ENCODE data around the gene CNPY4. TPM values are rescaled to one million over a fixed set of nuclear protein-coding genes. Genes with fewer than 3 reads are reported as not detected.

The CNPY4 gene
- polyA plus RNA-seq, 3 donors: 6.2 to 6.8 (median 6.2) TPM

DNA sequence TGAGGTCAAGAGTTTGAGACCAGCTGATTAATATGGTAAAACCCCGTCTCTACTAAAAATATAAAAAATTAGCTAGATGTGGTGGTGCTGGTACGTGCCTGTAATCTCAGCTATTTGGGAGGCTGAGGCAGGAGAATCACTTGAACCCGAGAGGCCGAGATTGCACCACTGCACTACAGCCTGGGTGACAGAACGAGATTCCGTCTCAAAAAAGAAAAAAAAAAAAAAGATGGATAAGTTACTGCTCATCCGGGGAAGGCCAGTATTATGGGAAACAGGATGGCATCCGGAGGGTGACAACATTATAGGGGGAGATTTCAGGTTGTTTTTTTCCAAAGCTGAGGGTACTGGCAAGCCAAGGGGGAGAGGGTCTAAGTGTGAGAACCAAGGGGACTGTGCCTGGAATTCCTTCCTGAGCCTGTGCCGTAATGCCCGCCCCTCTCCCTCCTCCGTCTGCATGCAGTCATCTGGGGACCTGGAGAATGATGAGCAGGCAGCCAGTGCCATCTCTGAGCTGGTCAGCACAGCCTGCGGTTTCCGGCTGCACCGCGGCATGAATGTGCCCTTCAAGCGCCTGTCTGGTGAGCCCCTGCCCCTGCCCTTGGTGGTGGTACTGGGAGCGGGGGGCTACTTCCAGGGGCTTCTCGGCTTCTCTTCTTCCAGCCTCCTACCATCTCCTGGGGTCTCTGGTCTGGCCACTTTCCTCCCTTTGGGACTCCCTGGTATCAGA lies 33.7 kb downstream of the CNPY4 start:
- no peak overlapping the region for H3K9ac ChIP-seq (ENCODE audit: insufficient read depth, low read length, poor library complexity, severe bottlenecking)
- H3K27ac ChIP-seq (ENCODE audit: low read depth in 1 of 2, low read length in 2 of 2): peak overlapping the region; percentile 30 to 51
- intact Hi-C loops (cut with micrococcal nuclease): no loop called here
- Mint-ChIP-seq H3K27ac (peak overlapping the region; percentile 86 to 96 (median 91)), H3K4me3 (peak overlapping the region in 1 of 2 donors; percentile 78), H3K4me1 (peaks cover 78% of the 10 kb centered on the region), H3K9me3 (peaks cover 0 to 3% (median 0%) of the 10 kb centered on the region in 7 donors), H3K36me3 (peaks cover 47 to 69% of the 10 kb centered on the region in 2 donors), H3K27me3 (ENCODE audit: low read depth in 3 of 3) (peaks cover 0 to 1% (median 0%) of the 10 kb centered on the region in 3 donors)
- no peak for TF ChIP-seq CTCF (IDR thresholded peaks at IDR 0.05)
- H3K4me3 ChIP-seq (replicated peaks in 1 of 3; ENCODE audit: low read depth in 2 of 3, low read length in 3 of 3): peak overlapping the region in 1 of 3 experiments; percentile 61
- H3K27me3 ChIP-seq (ENCODE audit: control insufficient read depth in 2 of 2, insufficient read depth in 2 of 2, low read length in 2 of 2): no peaks in the 10 kb centered on the region
- peaks cover 93% of the 10 kb centered on the region for H3K79me2 ChIP-seq (ENCODE audit: insufficient read depth, low read length)
- peak overlapping the region; percentile 58 for H3K4me2 ChIP-seq (replicated peaks; ENCODE audit: extremely low read depth, low read length, poor library complexity, severe bottlenecking)
- H3K36me3 ChIP-seq (replicated peaks in 1 of 2; ENCODE audit: control insufficient read depth in 1 of 2, insufficient read depth in 2 of 2, low read length in 2 of 2): peaks cover 36 to 38% of the 10 kb centered on the region in 2 donors
- DNase-seq: no peak
- 99% methylated on average over 7 of the region's 18 CpGs for WGBS (ENCODE audit: insufficient coverage)
- H2AFZ ChIP-seq (ENCODE audit: insufficient read depth, low read depth, low read length, poor library complexity, severe bottlenecking): no peak overlapping the region
- peaks cover 81 to 97% of the 10 kb centered on the region in 2 donors for H3K4me1 ChIP-seq (ENCODE audit: control insufficient read depth in 1 of 2, insufficient read depth in 2 of 2, low read length in 2 of 2)
- H4K20me1 ChIP-seq (ENCODE audit: insufficient read depth, low read length): peaks cover 55% of the 10 kb centered on the region
- no peaks in the 10 kb centered on the region for H3K9me3 ChIP-seq (replicated peaks in 1 of 2; ENCODE audit: control insufficient read depth in 1 of 2, insufficient read depth in 1 of 2, low read length in 2 of 2)

DNA sequence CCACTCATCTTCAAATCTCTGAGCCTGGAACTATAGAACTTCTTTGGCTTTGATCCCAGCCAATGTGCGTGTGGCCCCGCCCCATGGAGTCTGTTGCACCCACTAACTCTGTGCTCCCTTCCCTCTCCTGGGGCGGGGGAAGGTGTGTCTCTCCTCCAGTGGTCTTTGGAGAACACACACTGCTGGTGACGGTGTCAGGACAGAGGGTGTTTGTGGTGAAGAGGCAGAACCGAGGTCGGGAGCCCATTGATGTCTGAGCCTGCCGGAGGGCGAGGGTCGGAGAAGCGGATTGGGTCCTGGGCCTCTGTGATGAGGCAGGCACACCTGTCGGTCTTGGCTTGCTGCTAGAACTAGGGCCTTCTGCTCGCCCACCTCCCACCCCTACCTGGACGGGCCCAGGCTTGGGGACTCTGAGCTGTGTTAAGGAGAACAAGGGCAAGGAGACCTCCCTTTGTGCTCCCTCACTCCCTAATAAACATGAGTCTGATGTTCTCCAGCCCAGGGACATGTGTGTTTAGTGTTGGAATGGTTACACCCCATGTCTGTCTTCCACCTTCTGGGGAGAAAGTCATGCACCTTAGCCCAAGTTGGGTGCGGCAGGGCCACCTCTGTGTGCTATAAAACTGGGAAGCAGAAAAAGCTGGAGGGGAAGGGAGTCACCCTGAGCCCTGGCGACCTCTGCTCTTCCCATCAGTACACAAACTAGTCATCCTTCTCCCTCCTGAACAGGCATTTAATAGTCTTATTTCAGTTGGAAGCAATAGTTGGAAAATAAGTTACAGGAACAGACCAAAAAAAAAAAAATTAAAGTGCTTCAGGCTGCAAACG lies 34.5 kb downstream of the CNPY4 start:
- H4K20me1 ChIP-seq (ENCODE audit: insufficient read depth, low read length): peaks cover 55% of the 10 kb centered on the region
- peak overlapping the region; percentile 32 to 91 (median 76) for H3K27ac Mint-ChIP-seq
- H3K79me2 ChIP-seq (ENCODE audit: insufficient read depth, low read length): peaks cover 91% of the 10 kb centered on the region
- 95% methylated on average over 4 of the region's 16 CpGs for WGBS (ENCODE audit: insufficient coverage)
- no peak overlapping the region for H3K4me3 Mint-ChIP-seq
- intact Hi-C loops (cut with micrococcal nuclease): no loop called here
- H3K36me3 Mint-ChIP-seq: peaks cover 47 to 69% of the 10 kb centered on the region in 2 donors
- H3K27me3 Mint-ChIP-seq (ENCODE audit: low read depth in 3 of 3): peaks cover 0 to 1% (median 0%) of the 10 kb centered on the region in 3 donors
- no peak overlapping the region for H3K4me2 ChIP-seq (replicated peaks; ENCODE audit: extremely low read depth, low read length, poor library complexity, severe bottlenecking)
- no peak for TF ChIP-seq CTCF (IDR thresholded peaks at IDR 0.05)
- H3K27me3 ChIP-seq (ENCODE audit: control insufficient read depth in 2 of 2, insufficient read depth in 2 of 2, low read length in 2 of 2): no peaks in the 10 kb centered on the region
- no peak overlapping the region for H3K4me3 ChIP-seq (replicated peaks in 1 of 3; ENCODE audit: low read depth in 2 of 3, low read length in 3 of 3)
- H3K27ac ChIP-seq (ENCODE audit: low read depth in 1 of 2, low read length in 2 of 2): peak overlapping the region; percentile 30 to 51
- H3K4me1 Mint-ChIP-seq: peaks cover 77% of the 10 kb centered on the region
- H3K9ac ChIP-seq (ENCODE audit: insufficient read depth, low read length, poor library complexity, severe bottlenecking): no peak overlapping the region
- peaks cover 0 to under 1% (median 0%) of the 10 kb centered on the region in 7 donors for H3K9me3 Mint-ChIP-seq
- no peak overlapping the region for H2AFZ ChIP-seq (ENCODE audit: insufficient read depth, low read depth, low read length, poor library complexity, severe bottlenecking)
- H3K4me1 ChIP-seq (ENCODE audit: control insufficient read depth in 1 of 2, insufficient read depth in 2 of 2, low read length in 2 of 2): peaks cover 82 to 95% of the 10 kb centered on the region in 2 donors
- H3K9me3 ChIP-seq (replicated peaks in 1 of 2; ENCODE audit: control insufficient read depth in 1 of 2, insufficient read depth in 1 of 2, low read length in 2 of 2): no peaks in the 10 kb centered on the region
- no peak for DNase-seq
- peaks cover 36 to 38% of the 10 kb centered on the region in 2 donors for H3K36me3 ChIP-seq (replicated peaks in 1 of 2; ENCODE audit: control insufficient read depth in 1 of 2, insufficient read depth in 2 of 2, low read length in 2 of 2)
